HG03520 (cell line): ENCODE data around the gene QARS1.

ENCODE experiments used
- ATAC-seq: cut with Tn5 transposase; IDR thresholded peaks from one replicate; pipeline ENCODE4 v1.9.1; 2021; ENCODE audit warnings: mild to moderate bottlenecking, moderate library complexity; ENCODE audit not compliant: unreplicated experiment

Gene QARS1

GRCh38 chr3:49054344-49054862 lies 50.2 kb downstream of the QARS1 start:
- ATAC-seq: no peak

- no peak for ATAC-seq
These were observed 51.0 kb downstream of the QARS1 start for GRCh38 chr3:49053543-49053942.
